Stomach (tissue), 4 donors: Measurements from ENCODE around the gene CELF2.
"Not testable (repeated sequence)": the region's sequence is repeated elsewhere in the genome, so short reads cannot be mapped to it uniquely, and the experiment has no call there.

Experiments used
- EP300 ChIP-seq: sonication (generic); formaldehyde crosslinking; IDR thresholded peaks from one replicate; pipeline ENCODE4 v1.6.1; 2017; ENCODE audit warnings: antibody characterized with exemption
- POLR2A ChIP-seq, 4 donors: fragments of 450-650 bp; IDR thresholded peaks; one replicate each; pipeline ENCODE4 v1.6.1; 2016; ENCODE audit warnings: antibody characterized with exemption in 4 of 4, control low read depth in 2 of 4, mild to moderate bottlenecking in 1 of 4, moderate library complexity in 1 of 4
- POLR2AphosphoS5 ChIP-seq, 3 donors: sonication (generic); formaldehyde crosslinking; IDR thresholded peaks; one replicate each; pipeline ENCODE4 v1.6.1; 2016; ENCODE audit warnings: antibody characterized with exemption in 3 of 3
- TF ChIP-seq, protein P1 (sequence below), 7 experiments: fragments of 450-650 bp in 4 of 7; fragments of 200-600 bp in 3 of 7; sonication (generic) in 3 of 7; IDR thresholded peaks; one replicate each; pipeline ENCODE4 v1.5.1; 2016 to 2019; ENCODE audit warnings: antibody characterized with exemption in 7 of 7, control low read depth in 2 of 7, mild to moderate bottlenecking in 1 of 7

DNA sequence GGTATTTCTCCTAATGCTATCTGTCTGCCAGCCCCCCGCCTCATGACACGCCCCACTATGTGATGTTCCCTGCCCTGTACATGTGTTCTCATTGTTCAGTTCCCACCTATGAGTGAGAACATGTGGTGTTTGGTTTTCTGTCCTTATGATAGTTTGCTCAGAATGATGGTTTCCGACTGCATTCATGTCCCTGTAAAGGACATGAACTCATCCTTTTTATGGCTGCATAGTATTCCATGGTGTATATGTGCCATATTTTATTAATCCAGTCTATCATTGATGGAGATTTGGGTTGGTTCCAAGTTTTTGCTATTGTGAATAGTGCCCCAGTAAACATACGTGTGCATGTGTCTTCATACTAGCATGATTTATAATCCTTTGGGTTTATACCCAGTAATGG is 109.3 kb downstream of the CELF2 start:
- not testable (repeated sequence) for TF ChIP-seq POLR2AphosphoS5 (IDR thresholded peaks at IDR 0.05); POLR2A (IDR thresholded peaks at IDR 0.05); EP300
- TF ChIP-seq, protein P1, sequence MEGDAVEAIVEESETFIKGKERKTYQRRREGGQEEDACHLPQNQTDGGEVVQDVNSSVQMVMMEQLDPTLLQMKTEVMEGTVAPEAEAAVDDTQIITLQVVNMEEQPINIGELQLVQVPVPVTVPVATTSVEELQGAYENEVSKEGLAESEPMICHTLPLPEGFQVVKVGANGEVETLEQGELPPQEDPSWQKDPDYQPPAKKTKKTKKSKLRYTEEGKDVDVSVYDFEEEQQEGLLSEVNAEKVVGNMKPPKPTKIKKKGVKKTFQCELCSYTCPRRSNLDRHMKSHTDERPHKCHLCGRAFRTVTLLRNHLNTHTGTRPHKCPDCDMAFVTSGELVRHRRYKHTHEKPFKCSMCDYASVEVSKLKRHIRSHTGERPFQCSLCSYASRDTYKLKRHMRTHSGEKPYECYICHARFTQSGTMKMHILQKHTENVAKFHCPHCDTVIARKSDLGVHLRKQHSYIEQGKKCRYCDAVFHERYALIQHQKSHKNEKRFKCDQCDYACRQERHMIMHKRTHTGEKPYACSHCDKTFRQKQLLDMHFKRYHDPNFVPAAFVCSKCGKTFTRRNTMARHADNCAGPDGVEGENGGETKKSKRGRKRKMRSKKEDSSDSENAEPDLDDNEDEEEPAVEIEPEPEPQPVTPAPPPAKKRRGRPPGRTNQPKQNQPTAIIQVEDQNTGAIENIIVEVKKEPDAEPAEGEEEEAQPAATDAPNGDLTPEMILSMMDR (IDR thresholded peaks at IDR 0.05): not testable (repeated sequence)
